Measurements from ENCODE around the gene CCDC122.
A peak's percentile ranks its signal among the peaks of the same experiment; 100 is the strongest.
"Not testable (repeated sequence)": the region's sequence is repeated elsewhere in the genome, so short reads cannot be mapped to it uniquely, and the experiment has no call there.

CCDC122 gene

DNA sequence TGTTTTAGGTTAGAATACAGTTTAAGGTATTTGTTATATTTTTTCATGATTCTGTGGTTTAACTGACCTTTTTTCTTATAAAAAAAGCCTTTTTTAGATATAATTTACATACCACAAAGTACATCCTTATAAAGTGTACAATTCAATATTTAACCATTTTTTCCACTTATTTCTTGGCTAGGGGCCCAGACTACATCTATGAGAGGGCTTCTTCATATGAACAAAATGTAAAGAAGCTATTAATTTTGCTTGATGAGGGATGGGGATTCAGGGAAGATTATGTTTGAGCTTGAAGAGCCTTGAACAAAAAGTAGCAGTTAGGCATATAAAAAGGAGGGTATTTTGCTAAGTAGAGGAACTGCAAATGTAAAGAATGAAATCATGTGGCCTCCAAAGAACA lies 2.2 kb downstream of the CCDC122 start:
- DNase-seq (ENCODE audit: low read depth in 2 of 2) = no peak

DNA sequence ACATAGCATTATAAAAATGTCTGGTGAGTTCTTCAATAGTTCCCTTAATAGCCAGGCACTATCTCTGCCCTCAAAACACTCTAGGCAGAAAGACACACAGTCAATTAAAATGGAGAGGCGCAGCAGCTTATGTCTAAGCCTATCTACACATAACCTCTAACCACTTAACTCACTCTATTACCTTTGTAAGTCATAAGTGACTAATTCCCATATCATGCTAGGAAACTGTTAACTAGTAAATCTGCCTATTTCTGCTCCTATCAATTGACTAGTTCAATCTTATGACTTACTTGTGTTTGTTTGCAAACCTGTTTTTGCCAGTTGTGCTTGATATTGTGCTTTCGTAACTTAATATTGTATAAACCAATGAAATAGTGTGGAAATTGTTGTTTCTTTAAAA lies 3.2 kb downstream of the CCDC122 start:
- no peak for DNase-seq (ENCODE audit: low read depth in 2 of 2)

DNA sequence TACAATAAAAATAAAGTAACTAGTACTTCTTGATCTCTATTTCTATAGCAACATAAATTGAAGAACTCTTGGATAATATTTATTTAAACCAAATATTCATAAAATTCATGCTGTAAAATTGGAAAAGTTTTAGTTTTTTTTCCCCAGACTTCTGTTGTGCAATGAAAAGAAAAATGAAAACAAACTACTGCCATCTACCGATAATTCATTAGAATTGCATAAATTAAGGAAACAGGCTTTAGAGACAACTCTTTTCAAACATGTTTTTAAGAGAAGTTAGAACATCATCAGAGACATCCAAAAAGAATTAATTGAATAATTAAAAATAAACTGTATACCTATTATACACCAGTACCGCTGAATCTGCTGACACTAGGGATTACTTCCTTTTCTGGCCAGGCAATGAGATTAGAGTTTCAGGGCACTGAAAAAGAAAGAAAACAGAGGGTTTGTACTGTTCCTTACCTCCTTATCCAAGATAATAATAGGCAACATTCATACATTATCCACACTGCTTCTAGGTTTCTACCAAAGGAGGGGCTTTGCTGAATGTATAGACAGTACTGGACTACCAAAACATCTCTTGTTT lies 4.9 kb downstream of the CCDC122 start:
- no peak for DNase-seq (ENCODE audit: low read depth in 2 of 2)

DNA sequence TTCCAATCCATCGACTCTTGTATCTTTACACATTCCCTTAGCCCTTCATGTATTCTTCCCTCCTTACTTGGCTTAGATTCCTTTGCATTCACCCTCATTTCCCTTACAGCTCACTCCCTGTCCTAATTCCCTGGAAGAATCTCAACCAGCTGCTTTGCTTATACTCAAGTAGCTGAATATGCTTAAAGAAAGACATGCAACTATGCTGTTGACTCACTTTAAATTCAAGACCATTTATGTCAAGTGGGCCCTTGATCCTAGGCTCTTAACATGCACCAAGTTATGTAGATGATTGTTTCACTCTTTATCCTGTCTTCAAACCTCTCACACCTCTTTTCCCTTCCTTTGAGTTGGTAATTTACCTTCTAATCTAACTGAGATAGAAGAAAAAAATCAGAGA lies 7.4 kb downstream of the CCDC122 start:
- DNase-seq (ENCODE audit: low read depth in 2 of 2) = no peak

DNA sequence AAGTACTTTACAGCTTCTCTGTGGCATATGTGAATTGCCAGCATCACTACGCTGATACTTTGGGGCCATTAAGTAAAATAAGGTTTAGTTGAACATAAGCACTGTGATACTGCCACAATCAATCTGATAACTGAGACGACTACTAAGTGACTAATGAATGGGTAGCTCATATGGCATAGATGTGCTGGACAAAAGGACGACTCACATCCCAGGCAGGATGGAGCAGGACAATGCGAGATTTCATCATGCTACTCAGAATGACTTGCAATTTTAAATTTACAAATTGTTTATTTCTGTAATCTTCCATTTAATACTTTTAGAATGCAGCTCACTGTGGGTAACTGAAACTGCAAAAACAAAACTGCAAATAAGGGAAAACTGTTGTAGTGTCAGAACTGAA lies 13.6 kb downstream of the CCDC122 start:
- no peak for DNase-seq (ENCODE audit: low read depth in 2 of 2)

DNA sequence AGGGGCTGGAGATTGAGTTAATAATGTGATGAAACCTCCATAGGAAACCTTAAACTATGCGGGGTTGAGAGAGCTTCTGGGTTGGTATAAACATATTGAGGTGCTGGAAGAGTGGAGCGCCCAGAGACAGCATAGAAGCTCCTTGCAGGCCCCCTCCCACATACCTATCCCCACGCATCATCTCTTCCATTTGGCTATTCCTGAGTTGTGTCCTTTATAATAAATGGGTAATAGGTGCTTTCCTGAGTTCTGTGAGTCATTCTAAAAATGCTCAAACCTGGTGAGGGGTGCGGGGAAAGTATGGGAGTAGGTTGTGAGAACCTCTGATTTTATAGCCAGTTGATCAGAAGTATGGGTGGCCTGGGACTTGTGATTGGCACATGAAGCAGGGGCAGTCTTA lies 14.6 kb downstream of the CCDC122 start:
- DNase-seq (ENCODE audit: low read depth in 2 of 2) = no peak

DNA sequence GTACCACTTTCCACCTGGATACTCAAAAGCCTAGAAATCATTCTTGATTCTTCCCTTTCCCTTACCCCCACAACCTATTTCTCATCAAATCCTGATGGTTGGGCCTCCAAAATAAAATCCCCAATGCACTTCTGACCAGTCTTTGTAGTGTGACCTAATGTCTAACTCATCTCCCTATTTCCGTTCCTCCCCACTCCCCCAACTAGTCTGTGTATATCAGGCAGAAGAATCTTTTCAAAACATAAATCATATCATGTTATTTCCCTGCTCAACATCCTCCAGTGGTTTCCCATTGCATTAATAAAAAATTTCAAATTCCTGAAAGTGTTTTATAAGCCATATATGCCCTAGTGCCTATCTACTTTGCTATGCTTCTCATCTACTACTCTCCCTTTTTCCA lies 17.7 kb downstream of the CCDC122 start:
- DNase-seq (ENCODE audit: low read depth in 2 of 2) = no peak

DNA sequence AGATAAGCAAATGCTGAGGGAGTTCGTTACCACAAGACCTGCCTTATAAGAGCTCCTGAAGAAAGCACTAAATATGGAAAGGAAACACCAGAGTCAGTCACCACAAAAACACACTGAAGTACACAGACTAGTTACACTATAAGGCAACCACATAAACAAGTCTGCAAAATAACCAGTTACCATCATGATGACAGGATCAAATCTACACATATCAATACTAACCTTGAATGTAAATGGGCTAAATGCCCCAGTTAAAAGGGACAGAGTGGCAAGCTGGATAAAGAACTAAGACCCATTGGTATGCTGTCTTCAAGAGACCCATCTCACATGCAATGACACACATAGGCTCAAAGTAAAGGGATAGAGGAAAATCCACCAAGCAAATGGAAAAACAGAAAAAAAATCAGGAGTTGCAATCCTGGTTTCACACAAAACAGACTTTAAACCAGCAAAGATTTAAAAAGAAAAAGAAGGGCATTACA lies 26.6 kb downstream of the CCDC122 start:
- no peak for DNase-seq (ENCODE audit: low read depth in 2 of 2)

DNA sequence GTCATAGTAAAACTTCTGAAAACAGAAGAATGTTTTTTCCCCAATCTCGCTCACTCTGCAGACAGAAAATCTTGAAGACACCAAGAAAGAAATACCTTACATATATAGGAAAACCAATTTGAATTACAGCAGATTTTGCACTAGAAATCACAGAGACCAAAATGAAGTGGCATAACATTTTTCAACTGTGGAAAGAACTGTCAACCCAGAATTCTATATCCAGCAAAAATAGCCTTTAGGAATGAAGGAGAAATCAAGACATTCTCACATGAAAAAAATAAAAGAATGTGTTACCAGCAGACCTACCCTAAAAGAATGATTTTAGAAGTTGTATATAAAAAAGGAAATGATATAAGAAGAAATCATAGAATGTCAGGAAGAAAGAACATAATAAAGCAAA lies 28.7 kb downstream of the CCDC122 start:
- DNase-seq (ENCODE audit: low read depth in 2 of 2) = no peak

DNA sequence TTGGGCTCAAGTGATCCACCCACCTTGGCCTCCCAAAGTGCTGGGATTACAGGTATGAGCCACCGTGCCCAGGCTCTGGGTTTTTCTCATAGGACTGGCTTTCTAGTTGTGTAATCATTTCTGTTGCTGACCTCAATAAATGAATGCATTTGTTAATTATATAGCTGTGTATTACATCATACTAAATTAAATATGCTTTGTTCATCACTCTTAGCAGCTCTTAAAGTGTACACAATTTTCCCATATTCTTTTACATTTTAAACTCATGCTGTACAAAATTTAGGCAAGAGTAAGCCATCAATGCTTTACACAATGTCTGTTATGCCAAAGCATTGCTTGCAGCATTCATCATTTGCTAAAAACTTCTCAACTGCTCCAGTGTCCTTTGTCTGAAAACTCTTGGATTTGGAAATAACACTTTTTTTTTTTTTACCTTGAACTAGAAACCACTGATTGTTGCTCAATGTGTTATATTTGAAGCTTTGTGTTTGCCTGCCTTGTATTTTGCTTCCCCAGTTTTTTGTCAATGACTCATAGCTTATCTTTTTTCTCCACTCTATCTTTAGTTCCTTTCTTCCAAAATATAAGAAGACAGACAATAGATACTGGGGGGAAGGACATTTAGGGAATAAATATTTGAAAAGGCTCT lies 31.4 kb downstream of the CCDC122 start:
- DNase-seq (ENCODE audit: low read depth in 2 of 2) = no peak

DNA sequence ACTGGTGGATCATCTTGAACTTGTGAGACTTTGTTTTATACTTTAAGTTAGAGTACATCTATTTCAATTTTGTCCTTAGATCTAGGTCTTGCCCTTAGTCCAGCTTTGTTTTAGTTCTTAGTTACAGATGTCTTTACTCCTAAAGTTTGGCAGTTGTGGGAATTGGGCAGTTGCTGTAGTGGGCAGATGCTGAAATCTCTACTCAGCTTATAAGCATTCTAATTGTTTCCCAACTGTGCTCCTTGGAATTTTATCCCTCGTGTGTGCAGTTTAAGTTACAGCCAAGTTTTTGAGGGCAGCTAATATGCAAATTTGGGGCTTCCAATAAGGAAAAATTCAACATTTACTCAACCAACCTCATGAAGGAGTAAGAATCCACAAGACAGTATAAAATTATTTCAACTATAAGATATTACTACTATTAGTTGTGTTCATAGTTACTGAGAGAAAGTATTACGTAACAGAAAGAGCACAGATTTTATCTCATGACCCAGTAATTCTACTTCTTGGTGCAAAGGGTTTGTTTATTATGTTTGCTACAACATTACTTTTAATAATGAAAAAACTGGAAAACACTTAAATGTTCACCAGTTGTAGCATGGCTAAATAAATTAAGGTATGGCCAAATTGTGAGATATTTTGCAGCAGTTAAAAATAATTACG lies 32.9 kb downstream of the CCDC122 start:
- no peak for DNase-seq (ENCODE audit: low read depth in 2 of 2)

DNA sequence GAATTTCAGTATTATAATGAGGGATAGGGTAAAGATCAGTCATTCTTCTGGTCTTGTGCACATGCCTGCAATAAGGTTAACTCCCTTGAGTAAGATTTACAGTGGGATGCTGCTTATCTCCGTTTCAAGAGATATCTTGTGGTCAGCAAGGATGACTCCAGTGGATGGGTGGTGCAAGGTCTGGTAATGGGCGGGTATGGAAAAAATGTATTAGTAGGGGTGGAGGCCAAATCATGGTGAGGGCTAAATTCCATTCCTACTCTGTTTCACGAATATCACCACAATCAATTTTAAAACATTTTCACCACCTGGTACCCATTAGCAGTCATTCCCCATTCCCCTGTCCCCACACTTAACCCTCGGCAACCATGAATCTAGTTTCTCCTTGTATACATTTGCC lies 40.6 kb downstream of the CCDC122 start:
- DNase-seq (ENCODE audit: low read depth in 2 of 2) = no peak

DNA sequence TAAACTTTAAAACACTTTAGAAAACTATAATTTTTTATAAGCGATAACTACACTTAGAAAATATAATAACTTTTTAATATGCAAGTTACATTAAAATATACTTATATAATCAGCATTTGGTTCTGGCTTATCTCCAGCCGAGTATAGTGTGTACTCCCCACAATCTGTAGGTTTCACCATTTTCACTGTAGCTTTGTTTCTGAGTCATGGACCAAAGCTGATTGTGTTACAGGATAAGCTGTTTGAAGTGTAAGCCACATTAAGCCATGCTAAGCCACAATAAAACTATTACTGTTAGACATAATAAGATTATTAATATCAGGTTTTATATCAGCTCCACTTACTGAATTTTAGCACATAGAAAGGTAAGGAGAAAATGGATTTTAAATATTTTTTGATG lies 43.8 kb downstream of the CCDC122 start:
- DNase-seq (ENCODE audit: low read depth in 2 of 2) = no peak

DNA sequence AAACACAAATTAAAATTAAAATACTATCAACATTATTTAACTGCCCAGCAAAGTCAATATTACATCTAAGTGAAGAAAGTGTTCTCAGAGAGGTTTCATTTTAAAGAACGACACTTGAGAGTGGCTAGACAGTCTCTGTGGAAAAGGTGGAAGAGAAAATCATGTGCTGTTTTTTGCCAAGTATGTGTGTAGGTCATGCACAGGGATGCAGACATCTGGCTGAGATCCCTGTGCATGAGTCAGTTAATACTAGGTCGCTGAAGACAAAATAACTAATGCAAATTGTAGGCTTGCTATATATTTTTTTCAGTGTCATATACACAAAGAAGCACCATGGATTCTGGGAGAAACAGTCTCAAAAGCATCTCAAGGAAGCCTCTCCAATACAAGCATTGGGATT lies 48.5 kb downstream of the CCDC122 start:
- no peak for DNase-seq (ENCODE audit: low read depth in 2 of 2)

DNA sequence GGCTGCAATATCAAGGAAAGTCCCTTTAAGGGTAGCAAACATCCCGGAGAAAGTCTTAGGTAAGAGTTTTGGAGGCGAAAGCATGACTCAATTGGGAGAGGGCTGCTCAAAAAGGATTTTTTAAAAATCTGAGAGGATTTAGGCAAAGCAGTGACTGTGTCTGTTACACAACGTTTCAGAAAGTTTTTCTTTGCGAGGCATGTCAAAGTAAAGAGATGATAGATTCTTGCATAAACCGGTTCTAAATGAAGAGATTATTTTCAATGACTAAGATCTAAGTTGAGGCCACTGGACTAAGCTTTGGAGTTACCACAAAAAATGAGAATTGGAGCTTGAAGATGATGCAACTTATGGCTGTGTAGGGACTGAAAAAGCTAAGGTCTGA lies 49.1 kb downstream of the CCDC122 start:
- no peak for DNase-seq (ENCODE audit: low read depth in 2 of 2)

DNA sequence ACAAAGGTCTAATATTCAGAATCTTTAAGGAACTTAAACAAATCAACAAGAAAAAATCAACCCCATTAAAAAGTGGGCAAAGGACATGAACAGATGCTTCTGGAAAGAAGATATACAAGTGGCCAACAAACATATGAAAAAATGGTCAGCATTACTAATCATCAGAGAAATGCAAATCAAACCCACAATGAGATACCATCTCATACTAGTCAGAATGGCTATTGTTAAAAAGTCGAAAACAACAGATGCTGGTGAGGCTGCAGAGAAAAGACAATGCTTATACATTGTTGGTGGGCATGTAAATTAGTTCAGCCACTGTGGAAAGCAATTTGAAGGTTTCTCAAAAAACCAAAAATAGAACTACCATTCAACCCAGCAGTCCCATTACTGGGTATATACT lies 54.9 kb downstream of the CCDC122 start:
- not testable (repeated sequence) for DNase-seq (ENCODE audit: low read depth in 2 of 2)

DNA sequence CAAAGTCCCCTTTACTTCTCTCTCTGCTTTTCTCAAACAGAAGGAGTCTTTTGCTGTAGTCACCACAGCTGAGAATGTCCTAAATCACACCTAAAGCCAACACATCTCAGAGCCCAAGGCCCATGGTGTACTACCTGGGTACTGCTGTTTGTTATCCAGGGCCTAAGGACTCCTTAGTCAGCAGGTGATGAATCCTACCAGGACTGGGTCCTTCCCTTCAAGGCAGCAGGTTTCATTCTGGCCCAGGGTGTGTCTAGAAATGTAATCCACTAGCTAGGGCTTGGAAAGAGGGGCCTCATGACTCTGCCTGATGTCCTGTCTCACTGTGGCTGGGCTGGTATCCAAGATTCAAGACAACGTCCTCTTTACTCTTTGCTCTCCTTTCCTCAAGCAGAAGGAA lies 56.6 kb downstream of the CCDC122 start:
- no peak for DNase-seq (ENCODE audit: low read depth in 2 of 2)

DNA sequence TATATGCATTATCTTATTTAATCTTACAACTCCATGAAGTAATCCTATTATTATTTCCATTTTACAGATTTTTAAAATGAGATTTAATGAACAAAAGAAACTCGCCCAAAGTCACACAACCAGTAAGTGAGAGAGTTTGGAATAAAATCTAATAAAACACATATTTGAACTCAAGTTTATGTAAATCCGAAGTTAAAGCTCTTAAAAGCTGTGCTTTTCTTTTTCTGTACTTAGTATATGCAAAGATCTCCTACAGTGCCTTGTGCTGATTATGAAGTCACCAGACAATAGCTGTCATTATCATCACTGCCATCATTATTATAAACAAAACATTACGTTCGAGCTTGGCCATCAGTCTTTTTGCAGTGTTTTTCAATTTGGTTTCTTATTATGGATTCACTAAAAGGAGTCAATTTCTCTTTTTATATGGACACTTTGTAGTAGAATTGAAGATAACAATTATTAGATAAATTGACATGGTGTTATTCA lies 63.1 kb downstream of the CCDC122 start:
- DNase-seq (ENCODE audit: low read depth in 2 of 2) = no peak

DNA sequence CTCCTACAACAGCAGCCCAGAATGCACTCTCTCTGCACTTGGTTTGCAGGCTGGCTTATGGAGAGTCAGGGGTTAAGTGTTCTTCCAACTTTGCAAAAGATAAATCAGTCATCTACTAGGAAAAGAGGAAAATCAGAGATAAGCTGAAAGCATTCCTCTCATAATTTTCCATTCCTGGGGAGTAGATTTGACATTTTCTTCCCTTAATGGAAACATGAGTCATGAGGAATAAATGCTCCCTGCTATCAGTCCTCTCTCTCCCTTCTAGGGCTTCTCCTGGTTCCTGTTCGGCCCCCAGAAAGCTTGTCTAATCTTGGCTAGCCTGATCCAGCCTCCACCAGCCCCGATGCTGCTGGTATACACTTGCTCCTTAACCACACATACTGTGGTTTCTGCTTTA lies 64.3 kb downstream of the CCDC122 start:
- no peak for DNase-seq (ENCODE audit: low read depth in 2 of 2)

DNA sequence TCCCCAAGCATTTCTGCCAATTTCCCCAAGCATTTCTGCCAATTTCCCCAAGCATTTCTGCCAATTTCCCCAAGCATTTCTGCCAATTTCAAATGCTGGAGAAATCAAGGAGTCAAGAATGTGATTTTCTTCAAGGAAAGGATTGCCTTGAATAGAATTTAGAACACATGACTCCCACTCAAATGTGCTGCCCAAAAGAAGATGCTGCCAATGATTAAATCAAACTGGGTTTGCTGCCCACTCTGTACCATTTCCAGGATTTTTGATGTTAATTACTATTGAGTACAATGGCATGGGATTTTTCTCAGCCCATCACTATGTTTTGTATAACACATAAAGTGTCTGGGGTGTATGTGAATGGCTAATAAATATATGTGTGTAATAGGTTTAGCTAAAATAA lies 70.9 kb downstream of the CCDC122 start:
- DNase-seq (ENCODE audit: low read depth in 2 of 2) = no peak

DNA sequence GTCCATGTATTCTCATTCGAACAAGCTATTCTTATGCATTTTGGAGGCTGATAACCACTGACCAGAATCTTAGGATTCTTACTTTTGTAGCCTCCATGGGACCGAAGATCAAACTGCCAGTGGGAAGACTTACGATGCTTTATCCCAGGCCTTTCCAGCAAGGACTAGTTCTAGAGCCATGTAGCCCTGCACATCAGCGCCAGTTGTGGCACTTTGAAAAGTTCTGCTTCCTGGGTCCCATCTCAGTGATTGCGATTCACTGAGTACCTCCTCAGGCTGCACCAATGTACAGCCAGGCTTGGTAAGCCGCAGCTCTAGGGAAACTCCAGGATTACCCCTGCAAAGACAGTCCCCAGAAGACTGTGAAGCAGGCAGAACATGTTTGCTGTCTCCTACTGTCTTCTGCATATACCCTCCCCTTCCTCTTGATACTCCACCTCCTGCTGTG lies 73.8 kb downstream of the CCDC122 start:
- no peak for DNase-seq (ENCODE audit: low read depth in 2 of 2)

DNA sequence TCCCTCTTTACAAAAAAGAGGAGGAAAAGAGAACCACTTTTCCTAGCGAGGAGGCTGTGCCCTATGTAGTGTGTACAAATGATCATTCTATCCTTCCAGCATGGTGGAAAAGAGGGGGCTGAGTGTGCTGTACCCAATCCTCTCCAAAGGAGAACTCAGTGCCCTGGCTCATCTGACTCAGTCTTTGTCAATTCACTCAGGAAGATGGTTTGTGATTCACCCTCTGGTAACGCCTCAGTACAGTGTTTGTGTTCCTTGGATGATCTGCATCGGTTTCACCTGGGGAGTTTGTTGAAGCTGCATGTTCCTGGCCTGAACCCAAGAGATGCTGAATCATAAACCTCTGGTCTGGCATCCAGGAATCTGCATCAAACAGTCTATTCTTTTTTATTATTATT lies 74.5 kb downstream of the CCDC122 start:
- peak in 1 of 2 donors; percentile 35 for DNase-seq (ENCODE audit: low read depth in 2 of 2)

DNA sequence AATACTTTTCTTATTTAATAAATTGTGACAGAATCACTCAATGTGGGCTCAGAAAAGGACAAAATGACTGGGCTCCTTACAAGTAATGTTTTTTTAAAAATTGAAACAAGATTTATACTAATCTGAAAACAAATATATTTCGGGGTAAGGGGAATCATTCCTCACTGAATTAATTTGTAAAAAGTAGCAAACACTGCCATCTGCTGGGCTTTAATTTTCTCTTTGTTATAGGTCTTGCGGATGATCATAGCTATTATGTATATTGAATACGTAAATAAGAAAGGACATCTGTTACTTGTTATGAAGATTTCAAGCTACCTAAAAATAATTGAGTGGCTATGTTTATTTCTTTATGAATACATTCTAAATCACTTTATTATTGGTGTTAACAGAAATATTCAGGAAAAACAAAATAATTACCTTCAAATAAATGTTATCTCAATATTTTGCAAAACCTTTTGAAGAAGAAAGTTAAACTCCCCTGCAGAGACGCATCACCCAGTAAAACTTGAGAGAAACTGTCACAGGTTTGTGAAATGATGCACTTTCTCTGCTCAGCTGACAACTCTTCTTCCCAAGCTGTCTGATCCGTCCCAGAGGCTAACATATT lies 75.0 kb downstream of the CCDC122 start:
- DNase-seq (ENCODE audit: low read depth in 2 of 2) = no peak

Measured in stimulated activated CD4-positive, alpha-beta T cell treated with anti-CD3 and anti-CD28 coated beads, Interleukin-15, amount 100 ng/mL, for 48 hours (primary cell).